ENCODE data around the gene URI1. TPM values are rescaled to one million over a fixed set of nuclear protein-coding genes. Genes with fewer than 3 reads are reported as not detected.

The URI1 gene
- total and polyA plus RNA-seq, 2 of the 8 experiments (the other 6 are each of a cell fraction or from before 2014, with no cell fraction given), result 27.7 to 64.3 TPM

GRCh38 chr19:29967623-29968022, 25.6 kb downstream of the URI1 start:
- Histone ChIP-seq H2BK20ac (ENCODE audit: low read length) (no peak overlapping the region), H4K20me1 (replicated peaks in 1 of 2; ENCODE audit: control insufficient read depth in 1 of 2, insufficient read depth in 2 of 2, low read length in 2 of 2) (peaks cover 8 to 10% of the 10 kb centered on the region in 2 experiments)
- CTCF ChIA-PET (ENCODE audit: partially characterized antibody), result interaction anchor here (0.6 to 1.7 kb wide), 7 partner anchors 8 to 1755 kb away, joined by 3 to 8 read pairs (median 3); no protein-coding TSS in a partner anchor

More at GRCh38 chr19:29967623-29968022, 25.6 kb downstream of the URI1 start:
- H3K4me1 ChIP-seq (replicated peaks in 1 of 4; ENCODE audit: control insufficient read depth in 3 of 4, insufficient read depth in 4 of 4, low read length in 3 of 4), result no peaks in the 10 kb centered on the region; a peak in 1 of 7 replicates
- H3K79me1 ChIP-seq (ENCODE audit: low read depth, low read length), result peaks cover 3% of the 10 kb centered on the region; the same call in 1 of the 2 replicates
- H4K5ac ChIP-seq (ENCODE audit: insufficient read length, low read depth, low read length), result no peak overlapping the region
- no peak overlapping the region for H3K4me2 ChIP-seq (ENCODE audit: insufficient read depth in 1 of 2, low read depth in 2 of 2, low read length in 2 of 2)
- H3K36me3 ChIP-seq (ENCODE audit: control insufficient read depth in 2 of 4, insufficient read depth in 4 of 4, low read length in 3 of 4), result no peaks in the 10 kb centered on the region
- H3K9me3 ChIP-seq (ENCODE audit: insufficient read depth in 2 of 2, low read depth in 1 of 2, low read length in 1 of 2), result no peaks in the 10 kb centered on the region
- H3K56ac ChIP-seq (replicated peaks; ENCODE audit: insufficient read length, low read depth, low read length), result no peak overlapping the region
- H3K27ac ChIP-seq (ENCODE audit: low read depth, low read length), result no peak overlapping the region
- H2BK15ac ChIP-seq (ENCODE audit: low read length), result no peak overlapping the region
- H4K91ac ChIP-seq (replicated peaks; ENCODE audit: insufficient read length, low read length), result no peak overlapping the region
- DNase-seq (ENCODE audit: low read depth in 1 of 2, low spot score in 2 of 2) (no peak), FAIRE-seq (no peak)
- no peak overlapping the region for H3K23ac ChIP-seq (ENCODE audit: insufficient read length)
- no peak overlapping the region for H2BK12ac ChIP-seq (ENCODE audit: low read depth, low read length)
- no peaks in the 10 kb centered on the region for H3K23me2 ChIP-seq (ENCODE audit: low read depth, low read length)
- POLR2A ChIA-PET (ENCODE audit: partially characterized antibody), result no interaction called here
- no peak for TF ChIP-seq CEBPB (IDR thresholded peaks at IDR 0.05; ENCODE audit: low read depth, low read length)
- TF ChIP-seq POLR2AphosphoS5 (IDR thresholded peaks at IDR 0.05; ENCODE audit: low read depth, low read length), result no peak
- no peak for TF ChIP-seq NRF1 (IDR thresholded peaks at IDR 0.05; ENCODE audit: low read depth, low read length)
- TF ChIP-seq EP300 (IDR thresholded peaks at IDR 0.05; ENCODE audit: borderline replicate concordance in 1 of 2, low read depth in 2 of 2, low read length in 2 of 2), result no peak
- TF ChIP-seq RFX5 (IDR thresholded peaks at IDR 0.05; ENCODE audit: borderline replicate concordance, low read depth, low read length), result no peak
- TF ChIP-seq CTCF (IDR thresholded peaks at IDR 0.05; ENCODE audit: control extremely low read depth in 1 of 3, insufficient read depth in 1 of 3, low read depth in 1 of 3, low read length in 3 of 3), result no peak
- TF ChIP-seq BCL11A (IDR thresholded peaks at IDR 0.05; ENCODE audit: low read depth in 2 of 2, low read length in 2 of 2), result no peak
- no peak for TF ChIP-seq CREB1 (IDR thresholded peaks at IDR 0.05)
- TF ChIP-seq TCF12 (IDR thresholded peaks at IDR 0.05; ENCODE audit: low read depth, low read length), result no peak
- TF ChIP-seq CHD2 (IDR thresholded peaks at IDR 0.05; ENCODE audit: low read length), result no peak
- TF ChIP-seq SIX5 (IDR thresholded peaks at IDR 0.05; ENCODE audit: low read depth, low read length), result no peak
- no peak overlapping the region for H3K18ac ChIP-seq (ENCODE audit: extremely low read depth, low read length)
- H3K4ac ChIP-seq (replicated peaks; ENCODE audit: insufficient read length, low read depth, low read length), result no peak overlapping the region
- peaks cover 0 to 98% of the 10 kb centered on the region in 2 experiments; a peak in 3 of 4 replicates for H3K79me2 ChIP-seq (ENCODE audit: control insufficient read depth in 1 of 2, insufficient read depth in 2 of 2, low read length in 2 of 2)
- H3K27me3 ChIP-seq (replicated peaks in 1 of 4; ENCODE audit: control insufficient read depth in 3 of 4, extremely low read depth in 1 of 4, insufficient read depth in 3 of 4, low read length in 3 of 4), result no peaks in the 10 kb centered on the region
- no peak overlapping the region for H4K8ac ChIP-seq (ENCODE audit: extremely low read depth, insufficient read depth, low read length)
- H2AFZ ChIP-seq (ENCODE audit: low read length), result no peak overlapping the region
- no peak overlapping the region for H3K4me3 ChIP-seq (ENCODE audit: extremely low read depth in 1 of 4, insufficient read depth in 2 of 4, low read depth in 3 of 4, low read length in 4 of 4)
- 86% methylated on average over 3 of the region's 3 CpGs; no CpG with 5 or more reads in 1 of the 2 experiments for WGBS, 2 experiments (ENCODE audit: extremely low coverage in 1 of 2, insufficient coverage in 1 of 2, insufficient read length in 1 of 2, insufficient replicate concordance in 2 of 2, low coverage in 1 of 2, low lambda C conversion rate in 2 of 2, missing lambda C conversion rate in 1 of 2)
- H2BK120ac ChIP-seq (replicated peaks; ENCODE audit: low read depth, low read length), result no peak overlapping the region
- no peak overlapping the region for H2AK5ac ChIP-seq (ENCODE audit: low read depth, low read length)
- no peak overlapping the region for H3K14ac ChIP-seq (ENCODE audit: insufficient read length)
- H3K9ac ChIP-seq (replicated peaks in 1 of 4; ENCODE audit: extremely low read depth in 1 of 4, low read depth in 3 of 4, low read length in 3 of 4), result no peak overlapping the region
- H2BK5ac ChIP-seq (ENCODE audit: low read depth, low read length), result no peak overlapping the region

All from H1 (cell line).